ENCODE data around the gene TOMM20.

- TF ChIP-seq MZF1 (tag by site-specific recombination; IDR thresholded peaks at IDR 0.05; ENCODE audit: borderline replicate concordance) (no peak), ZNF449 (tag by site-specific recombination; IDR thresholded peaks at IDR 0.05) (no peak)
Observed at GRCh38 chr1:235152235-235152634, 23.6 kb upstream of the TOMM20 start.
